ENCODE data around the gene FAM124A. TPM values are rescaled to one million over a fixed set of nuclear protein-coding genes. Genes with fewer than 3 reads are reported as not detected.

FAM124A gene
- total RNA-seq, 1 experiment from 2014 or later, result 1.1 TPM

GRCh38 chr13:51206584-51206983 is 15.6 kb upstream of the FAM124A start:
- no peaks in the 10 kb centered on the region for H3K36me3 ChIP-seq (ENCODE audit: control insufficient read depth, insufficient read depth, low read length)
- intact Hi-C loops (cut with micrococcal nuclease; ENCODE audit: unreplicated experiment) (no loop called here), in situ Hi-C loops (cut with HindIII; ENCODE audit: low pct_unique_long_range_greater_than_20kb, low sequenced_read_pairs) (no loop called here)
- H3K9me3 ChIP-seq (ENCODE audit: control insufficient read depth, insufficient read depth, low read depth, low read length), result no peaks in the 10 kb centered on the region
- no peak for TF ChIP-seq TCF7L2 (IDR thresholded peaks at IDR 0.05; ENCODE audit: low read depth, low read length)
- no peak for TF ChIP-seq CTCF (IDR thresholded peaks at IDR 0.05)
- TF ChIP-seq SIN3A (IDR thresholded peaks at IDR 0.05; ENCODE audit: borderline replicate concordance, insufficient read depth, low read depth, low read length), result no peak
- no peak for TF ChIP-seq POLR2AphosphoS5 (IDR thresholded peaks at IDR 0.05; ENCODE audit: low read depth, low read length)
- no peak for TF ChIP-seq REST (IDR thresholded peaks at IDR 0.05; ENCODE audit: insufficient read depth in 1 of 2, low read depth in 2 of 2, low read length in 1 of 2)
- no TSS peak for BruUV-seq (replicated peaks)
- ChIA-PET CTCF (no interaction called here), POLR2A (no interaction called here)
- no peak overlapping the region for H3K4me3 ChIP-seq (ENCODE audit: low read depth in 2 of 2, low read length in 2 of 2)
- ATAC-seq, result no peak
- H3K27ac ChIP-seq (ENCODE audit: low read length), result no peak overlapping the region
- H3K27me3 ChIP-seq (ENCODE audit: control insufficient read depth, insufficient read depth, low read length), result peaks cover 10% of the 10 kb centered on the region
- DNase-seq (ENCODE audit: low read depth, low spot score), result no peak
- H3K4me1 ChIP-seq (ENCODE audit: control insufficient read depth, insufficient read depth, low read length), result no peaks in the 10 kb centered on the region

GRCh38 chr13:51207881-51208280 is 14.3 kb upstream of the FAM124A start:
- DNase-seq (ENCODE audit: low read depth, low spot score) (no peak), ATAC-seq (no peak)
- CTCF ChIA-PET, result no interaction called here
- Histone ChIP-seq H3K4me1 (ENCODE audit: control insufficient read depth, insufficient read depth, low read length) (no peaks in the 10 kb centered on the region), H3K27me3 (ENCODE audit: control insufficient read depth, insufficient read depth, low read length) (peaks cover 18% of the 10 kb centered on the region), H3K36me3 (ENCODE audit: control insufficient read depth, insufficient read depth, low read length) (no peaks in the 10 kb centered on the region), H3K9me3 (ENCODE audit: control insufficient read depth, insufficient read depth, low read depth, low read length) (no peaks in the 10 kb centered on the region), H3K27ac (ENCODE audit: low read length) (no peak overlapping the region), H3K4me3 (ENCODE audit: low read depth in 2 of 2, low read length in 2 of 2) (no peak overlapping the region)
- in situ Hi-C loops (cut with HindIII; ENCODE audit: low pct_unique_long_range_greater_than_20kb, low sequenced_read_pairs) (no loop called here), intact Hi-C loops (cut with micrococcal nuclease; ENCODE audit: unreplicated experiment) (no loop called here)
- no TSS peak for BruUV-seq (replicated peaks)
- TF ChIP-seq CTCF (IDR thresholded peaks at IDR 0.05) (no peak), TCF7L2 (IDR thresholded peaks at IDR 0.05; ENCODE audit: low read depth, low read length) (no peak), SIN3A (IDR thresholded peaks at IDR 0.05; ENCODE audit: borderline replicate concordance, insufficient read depth, low read depth, low read length) (no peak), REST (IDR thresholded peaks at IDR 0.05; ENCODE audit: insufficient read depth in 1 of 2, low read depth in 2 of 2, low read length in 1 of 2) (no peak)
- POLR2A ChIA-PET, result no interaction called here

All from Panc1 (cell line).